GM08714 (cell line): ENCODE results near the gene MTHFD2L.

Experiments used
- H3K4me3 ChIP-seq: fragments of 200-500 bp; sonication (Bioruptor generic); 2 replicates; pipeline ENCODE4 v1.5.1; 2014; ENCODE audit warnings: mild to moderate bottlenecking, low read length, inconsistent platforms
- ZNF274 ChIP-seq: IDR thresholded peaks from 2 replicates; pipeline ENCODE4 v1.6.1; 2012; ENCODE audit warnings: mild to moderate bottlenecking, low read depth, low read length

MTHFD2L gene

DNA sequence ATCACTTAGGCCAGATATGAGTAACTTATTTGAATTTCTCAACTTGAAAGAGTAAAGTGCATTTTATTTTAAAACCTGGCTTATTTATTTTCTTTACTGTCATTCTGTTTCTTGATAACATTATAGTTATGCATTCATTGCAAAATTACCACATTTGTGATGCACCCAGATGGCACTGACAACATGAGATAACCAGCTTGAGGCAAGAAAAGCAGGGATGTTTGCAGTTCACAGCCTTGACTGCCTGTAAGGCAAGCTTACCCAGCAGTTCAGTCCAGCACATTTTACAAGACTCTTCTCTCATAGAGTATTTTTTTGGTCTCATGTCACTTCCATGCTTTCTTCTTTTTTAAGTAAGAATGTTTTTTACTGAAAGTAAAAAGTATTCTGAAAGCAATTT, 125.0 kb downstream of the MTHFD2L start:
- no peak for TF ChIP-seq ZNF274
- no peak overlapping the region for H3K4me3 ChIP-seq

DNA sequence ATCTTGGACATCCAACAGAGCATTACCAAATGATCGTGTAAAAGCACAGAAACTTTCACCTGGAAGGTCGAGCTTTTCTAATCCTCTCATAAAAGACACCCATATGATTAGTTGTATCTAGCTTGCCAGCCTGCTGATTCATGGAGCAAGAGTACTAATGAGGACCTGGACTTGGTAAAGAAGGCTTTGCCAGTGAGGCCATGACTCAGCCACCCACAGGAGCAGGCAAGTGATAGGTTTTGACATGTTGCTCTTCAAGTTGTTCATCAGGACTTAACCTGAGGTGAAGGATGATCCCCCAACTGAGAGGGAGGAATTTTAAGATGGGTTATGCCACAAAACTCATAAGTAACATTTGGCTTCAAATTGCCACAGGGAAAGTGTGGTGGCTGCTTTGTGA, 125.7 kb downstream of the MTHFD2L start:
- no peak for TF ChIP-seq ZNF274
- no peak overlapping the region for H3K4me3 ChIP-seq

DNA sequence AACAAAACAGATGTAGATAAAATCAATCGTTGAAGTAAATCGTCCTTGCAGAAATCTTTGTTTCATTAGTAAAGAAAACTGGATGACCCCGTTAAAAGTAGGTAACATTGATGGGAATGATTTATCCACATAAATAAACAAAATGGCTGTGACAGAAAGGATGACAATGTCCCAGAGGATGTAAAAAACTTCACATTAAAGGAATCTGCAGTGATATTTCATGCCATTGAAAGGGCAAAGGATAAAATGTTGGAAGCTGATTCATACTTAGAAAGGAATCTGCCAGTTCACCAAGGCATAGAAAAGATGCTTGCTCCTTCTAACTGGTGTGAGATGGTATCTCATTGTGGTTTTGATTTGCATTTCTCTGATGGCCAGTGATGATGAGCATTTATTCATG, 126.1 kb downstream of the MTHFD2L start:
- H3K4me3 ChIP-seq, result no peak overlapping the region
- no peak for TF ChIP-seq ZNF274

DNA sequence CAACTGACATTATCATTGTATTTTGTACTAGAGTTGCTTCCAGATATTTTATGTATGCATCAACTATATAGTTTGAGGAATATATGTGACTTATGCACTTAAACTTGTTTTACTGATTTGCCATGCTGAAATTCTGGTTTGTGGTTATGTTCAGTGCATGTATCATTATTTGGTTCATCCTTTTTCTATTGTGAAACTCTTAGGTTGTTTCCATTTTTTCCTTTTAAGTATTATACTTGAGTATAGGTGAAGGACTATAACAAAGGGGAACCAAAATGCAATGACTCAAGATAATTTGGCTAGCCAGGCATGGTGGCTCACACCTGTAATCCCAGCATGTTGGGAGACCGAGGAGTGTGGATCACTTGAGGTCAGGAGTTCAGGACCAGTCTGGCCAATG, 129.2 kb downstream of the MTHFD2L start:
- TF ChIP-seq ZNF274, result no peak
- no peak overlapping the region for H3K4me3 ChIP-seq

DNA sequence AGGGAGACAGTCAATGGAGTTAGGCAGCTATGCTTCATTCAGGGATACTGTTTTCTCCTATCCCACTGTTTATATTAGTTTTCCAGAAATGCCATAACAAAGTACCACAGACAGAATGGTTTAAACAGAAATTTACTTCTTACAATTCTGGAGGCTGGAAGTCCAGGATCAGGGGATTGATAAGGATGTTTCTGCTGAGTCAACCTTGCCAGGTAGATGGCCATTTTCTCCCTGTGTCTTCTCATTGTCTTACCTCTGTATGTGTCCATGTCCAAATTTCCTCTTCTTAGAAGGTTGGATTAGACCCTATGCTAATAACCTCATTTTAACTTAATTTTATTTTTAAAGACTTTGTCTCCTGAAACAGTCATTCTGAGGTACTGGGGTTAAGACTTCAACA, 129.9 kb downstream of the MTHFD2L start:
- no peak for TF ChIP-seq ZNF274
- no peak overlapping the region for H3K4me3 ChIP-seq

DNA sequence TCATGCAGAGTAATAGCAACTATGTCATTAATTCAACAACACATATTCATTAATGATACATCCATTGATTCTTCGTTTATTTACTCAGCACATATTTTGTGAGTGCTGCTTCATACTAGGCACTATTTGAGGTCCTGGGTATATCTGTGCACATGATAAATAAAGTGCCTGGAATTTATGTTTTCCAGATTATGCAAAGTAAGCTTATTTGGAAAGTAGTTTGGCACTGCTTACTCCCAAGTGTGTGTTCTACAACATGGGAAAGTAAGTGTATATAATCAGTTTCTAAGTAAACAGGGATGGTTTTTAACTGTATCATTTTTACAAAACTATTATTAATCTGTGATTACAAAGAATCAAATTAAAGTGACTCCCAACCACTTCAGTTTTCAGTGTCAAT, 133.6 kb downstream of the MTHFD2L start:
- no peak for TF ChIP-seq ZNF274
- H3K4me3 ChIP-seq, result no peak overlapping the region

DNA sequence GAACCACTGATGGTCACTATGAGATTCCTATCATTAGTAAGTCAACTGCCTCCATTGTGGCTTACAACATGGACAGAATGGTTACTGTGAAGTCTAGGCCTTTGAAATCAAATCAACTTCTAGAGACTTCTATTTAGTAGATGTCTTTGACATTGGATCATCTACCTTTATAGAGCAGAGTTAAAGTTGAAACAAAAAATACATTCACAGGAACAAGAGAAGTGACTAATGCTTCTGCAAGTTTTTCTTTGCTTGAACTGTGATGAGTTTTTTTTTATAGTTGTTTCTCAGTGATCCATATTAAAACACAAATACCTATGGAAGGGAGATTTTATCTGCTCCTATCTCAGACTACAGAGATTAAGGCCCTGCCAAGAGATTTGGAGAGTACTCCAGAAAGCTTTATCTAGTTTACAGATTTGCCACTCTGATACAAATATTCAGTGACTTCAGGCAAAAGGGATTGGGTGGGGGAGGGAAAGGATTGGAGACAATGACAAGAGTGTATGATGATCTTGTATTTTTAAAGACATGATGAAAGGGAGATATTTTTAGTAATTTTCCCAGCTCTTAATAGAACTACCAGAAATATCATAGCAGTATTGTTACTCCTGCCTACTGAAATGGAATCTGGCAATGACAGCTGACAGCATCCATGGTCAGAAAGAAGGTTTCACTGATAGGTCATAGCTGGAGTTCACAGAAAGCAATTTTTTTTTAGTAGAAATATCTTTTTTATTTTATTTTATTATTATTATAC, 134.4 kb downstream of the MTHFD2L start:
- no peak for TF ChIP-seq ZNF274
- H3K4me3 ChIP-seq, result no peak overlapping the region

DNA sequence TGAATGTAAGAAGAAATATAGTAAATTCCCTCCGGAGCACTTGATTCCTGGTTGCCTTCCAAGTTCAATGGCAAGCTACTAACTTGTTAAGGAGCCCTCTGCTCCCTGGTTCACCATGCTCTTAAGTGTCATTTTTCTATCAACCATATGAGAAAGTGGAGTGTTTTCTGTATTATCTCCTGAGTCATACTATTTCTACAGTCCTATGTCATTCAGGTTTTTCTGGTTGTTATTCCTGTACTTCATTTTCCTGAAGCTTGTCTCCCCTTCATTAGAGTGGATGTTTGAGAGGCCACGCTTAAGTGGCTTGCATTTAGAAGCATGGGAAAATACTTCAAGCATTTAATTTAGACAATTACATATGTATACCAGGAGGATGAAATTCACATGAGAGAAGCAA, 135.6 kb downstream of the MTHFD2L start:
- no peak for TF ChIP-seq ZNF274
- no peak overlapping the region for H3K4me3 ChIP-seq

DNA sequence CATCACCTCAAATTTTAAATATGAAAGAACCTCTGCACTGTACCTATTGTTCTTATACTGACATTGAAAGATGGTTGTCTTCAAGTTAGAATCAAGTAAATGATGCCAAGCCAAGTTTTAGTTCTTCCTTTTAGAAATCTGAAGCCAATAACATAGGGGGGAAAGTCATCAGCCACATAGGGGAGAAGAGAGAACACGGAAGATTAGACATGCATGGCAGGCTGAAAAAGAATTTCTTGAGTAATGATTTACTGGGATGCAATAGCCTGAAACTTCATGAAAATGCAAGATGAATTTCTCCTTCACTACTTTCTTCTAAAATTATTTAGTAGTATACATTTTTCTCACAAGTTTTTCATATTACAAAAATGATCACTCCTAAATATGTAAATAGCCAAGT, 136.8 kb downstream of the MTHFD2L start:
- TF ChIP-seq ZNF274, result no peak
- no peak overlapping the region for H3K4me3 ChIP-seq

DNA sequence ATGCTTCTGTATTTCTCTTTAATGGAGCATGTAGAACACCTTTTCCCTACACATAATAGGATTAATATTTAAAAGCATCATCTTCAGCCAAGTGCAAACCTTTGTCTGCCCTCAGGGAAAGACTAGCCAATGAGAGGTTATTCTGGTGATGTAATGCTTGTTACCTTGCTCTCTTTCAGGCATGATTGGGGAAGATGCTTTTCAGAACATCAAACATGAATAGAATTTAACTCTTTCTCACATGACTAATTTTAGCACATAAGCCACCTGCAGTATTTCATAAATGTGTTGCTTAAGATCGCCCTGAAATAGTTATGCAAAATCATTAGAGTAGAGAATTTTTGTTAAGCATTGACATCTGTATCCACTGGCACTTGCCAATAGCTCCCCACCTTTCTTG, 139.6 kb downstream of the MTHFD2L start:
- no peak for TF ChIP-seq ZNF274
- H3K4me3 ChIP-seq, result no peak overlapping the region

DNA sequence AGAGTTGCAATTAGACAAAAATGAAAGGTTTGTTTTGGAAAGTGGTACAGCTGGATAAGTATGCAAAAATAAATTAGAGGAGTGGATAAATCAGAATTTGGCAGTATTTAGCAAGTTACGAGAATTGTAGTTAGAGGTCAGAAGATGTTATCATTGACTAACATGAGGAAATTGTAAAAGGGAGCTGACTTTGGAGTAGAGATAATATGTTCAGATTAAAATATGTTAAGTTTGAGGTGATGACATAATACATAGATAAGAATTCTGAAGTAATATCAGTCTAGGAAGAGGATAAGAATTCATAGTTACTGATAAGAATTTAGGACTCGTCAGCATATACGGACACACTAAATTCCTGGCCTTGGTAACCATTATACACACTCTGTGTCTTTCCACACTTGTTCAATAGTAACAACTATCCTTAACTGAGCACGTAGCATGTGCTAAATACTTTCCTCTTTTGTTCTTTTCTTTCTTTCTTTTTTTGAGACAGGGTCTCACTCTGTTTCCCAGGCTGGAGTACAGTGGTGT, 146.2 kb downstream of the MTHFD2L start:
- no peak for TF ChIP-seq ZNF274
- H3K4me3 ChIP-seq, result no peak overlapping the region

DNA sequence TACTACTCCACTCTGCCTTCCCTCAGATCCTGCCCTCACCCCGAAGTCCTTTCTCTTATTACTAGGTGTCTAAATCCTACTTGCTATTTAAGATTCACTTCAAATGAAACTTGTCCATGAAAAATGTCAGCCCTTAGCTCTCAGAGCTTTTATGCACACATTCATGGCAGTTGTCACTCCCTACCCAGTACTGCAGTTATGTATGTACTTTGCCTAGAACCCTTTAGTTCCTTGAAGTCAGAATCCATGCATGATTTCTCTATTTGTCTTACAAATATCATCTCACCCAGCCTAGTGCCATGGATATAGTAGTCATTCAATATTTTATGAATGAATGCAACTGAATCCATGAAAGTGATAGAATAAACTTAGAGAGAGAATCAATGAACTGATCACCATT, 147.1 kb downstream of the MTHFD2L start:
- TF ChIP-seq ZNF274, result no peak

DNA sequence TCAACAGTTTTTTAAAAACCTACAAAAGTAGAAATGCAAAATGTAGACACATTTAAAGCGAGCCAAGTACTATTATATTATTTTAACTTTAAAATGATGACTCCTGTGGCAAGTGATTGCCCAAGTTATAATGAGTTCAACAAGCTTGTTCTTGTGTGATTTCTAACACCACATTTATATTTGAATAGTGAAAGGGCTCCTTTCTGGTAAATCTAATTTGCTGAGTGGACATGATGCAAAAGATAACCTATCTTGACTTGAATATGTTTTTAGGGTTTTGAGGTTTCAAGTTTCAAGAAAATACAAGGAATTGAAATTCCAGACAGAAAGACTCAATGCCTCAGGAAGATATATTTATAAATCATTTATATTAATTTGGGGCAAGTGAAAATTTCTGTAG, 149.3 kb downstream of the MTHFD2L start:
- no peak overlapping the region for H3K4me3 ChIP-seq
- no peak for TF ChIP-seq ZNF274

More for the DNA sequence above, 147.1 kb downstream of the MTHFD2L start:
- no peak overlapping the region for H3K4me3 ChIP-seq

DNA sequence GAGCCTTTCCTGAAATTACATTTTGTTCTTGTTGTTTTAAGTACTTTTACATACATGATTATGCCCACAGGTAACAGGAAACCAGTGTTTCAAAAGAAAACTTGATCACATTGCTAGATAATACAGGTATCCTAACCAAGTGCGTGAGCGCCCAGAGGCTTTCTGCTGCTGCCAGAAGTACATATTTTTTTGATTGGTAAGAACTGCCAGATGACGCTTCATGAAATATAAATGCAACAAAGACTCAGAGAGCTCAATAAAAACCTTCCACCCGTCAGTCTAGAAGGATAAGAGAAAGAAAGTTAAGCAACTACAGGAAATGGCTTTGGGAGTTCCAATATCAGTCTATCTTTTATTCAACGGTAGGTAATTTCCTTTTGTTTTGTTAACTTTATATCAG, 150.3 kb downstream of the MTHFD2L start, which contains the start of gene EPGN:
TSS of gene EPGN (plus strand) at position 256 of the 400 bp plus-strand sequence. CDS start at position 320, 64 bp downstream.
- H3K4me3 ChIP-seq, result no peak within 1 kb of the TSS
- TF ChIP-seq ZNF274, result no peak

DNA sequence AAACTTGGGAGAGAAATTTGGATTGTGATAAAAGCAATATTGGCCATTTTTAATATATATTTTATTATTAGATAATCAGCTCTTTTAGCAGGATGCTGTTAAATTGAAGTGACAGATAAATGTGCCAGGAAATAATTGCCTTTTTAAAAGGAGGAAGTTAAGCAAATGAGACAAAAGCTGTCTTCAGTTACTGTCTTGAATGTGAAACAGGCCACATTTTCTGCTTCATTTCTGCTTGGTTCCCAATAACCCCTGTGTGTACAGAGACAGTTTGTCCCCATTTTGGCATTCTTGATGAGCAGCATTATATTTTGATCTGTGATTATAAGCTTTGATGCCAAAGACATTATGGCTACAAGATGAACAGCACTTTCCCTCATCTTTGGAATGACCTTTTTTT, 151.3 kb downstream of the MTHFD2L start:
- no peak overlapping the region for H3K4me3 ChIP-seq
- TF ChIP-seq ZNF274, result no peak

DNA sequence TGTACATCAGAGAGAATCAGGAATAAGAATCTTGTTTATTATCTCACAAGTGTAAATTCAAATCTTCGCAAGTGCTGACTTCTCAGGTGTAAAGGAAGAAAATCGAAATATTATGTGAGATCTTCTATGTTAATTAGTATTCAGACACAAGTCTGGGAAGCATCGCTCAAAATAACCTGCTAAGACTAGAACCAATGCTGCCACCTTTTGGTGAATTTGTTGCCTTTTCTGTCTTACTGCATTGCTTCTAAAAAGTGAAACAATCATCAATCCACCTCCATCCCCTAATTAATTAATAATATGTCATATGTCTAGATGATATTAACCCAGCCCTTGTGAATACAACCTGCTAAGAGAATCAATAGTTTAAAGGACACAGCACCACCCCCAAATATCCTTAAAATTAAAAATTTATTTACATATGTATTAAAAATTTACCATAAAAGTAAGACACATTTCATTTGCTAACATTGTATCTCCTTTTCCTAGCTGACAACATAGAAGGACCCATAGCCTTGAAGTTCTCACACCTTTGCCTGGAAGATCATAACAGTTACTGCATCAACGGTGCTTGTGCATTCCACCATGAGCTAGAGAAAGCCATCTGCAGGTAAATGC, 153.9 kb downstream of the MTHFD2L start:
- no peak for TF ChIP-seq ZNF274
- H3K4me3 ChIP-seq, result no peak overlapping the region
